Epidermal melanocyte (primary cell): ENCODE results near the gene RUNX1.

Experiments used
- DNase-seq: peaks from one replicate; pipeline ENCODE4 v3.0.0; 2011; ENCODE audit warnings: low spot score; ENCODE audit not compliant: insufficient read length

RUNX1 gene

GRCh38 chr21:34858559-34858958 lies 190.5 kb downstream of the RUNX1 start:
- no peak for DNase-seq

GRCh38 chr21:34857874-34858273 lies 191.2 kb downstream of the RUNX1 start:
- no peak for DNase-seq

- no peak for DNase-seq
Observed at GRCh38 chr21:34857122-34857713, 191.9 kb downstream of the RUNX1 start.

GRCh38 chr21:34852448-34852847 lies 196.7 kb downstream of the RUNX1 start:
- no peak for DNase-seq

GRCh38 chr21:34850166-34850690 lies 198.9 kb downstream of the RUNX1 start:
- no peak for DNase-seq

GRCh38 chr21:34846601-34847112 lies 202.4 kb downstream of the RUNX1 start:
- DNase-seq, result no peak

GRCh38 chr21:34845521-34846451 lies 203.3 kb downstream of the RUNX1 start:
- peak; percentile 40 for DNase-seq

GRCh38 chr21:34844924-34845238 lies 204.2 kb downstream of the RUNX1 start:
- DNase-seq, result no peak

- no peak for DNase-seq
Observed at GRCh38 chr21:34844013-34844923, 204.8 kb downstream of the RUNX1 start.

- no peak for DNase-seq
Observed at GRCh38 chr21:34843562-34843961, 205.5 kb downstream of the RUNX1 start.

GRCh38 chr21:34841154-34841553 lies 207.9 kb downstream of the RUNX1 start:
- DNase-seq, result no peak

GRCh38 chr21:34840693-34841092 lies 208.4 kb downstream of the RUNX1 start:
- DNase-seq, result no peak

- no peak for DNase-seq
Observed at GRCh38 chr21:34838956-34839820, 209.9 kb downstream of the RUNX1 start.

- DNase-seq, result no peak
Observed at GRCh38 chr21:34836933-34837505, 212.1 kb downstream of the RUNX1 start.

- DNase-seq, result peak; percentile 69
Observed at GRCh38 chr21:34836103-34836932, 212.8 kb downstream of the RUNX1 start.

GRCh38 chr21:34835526-34835925 lies 213.6 kb downstream of the RUNX1 start:
- no peak for DNase-seq

GRCh38 chr21:34834852-34835501 lies 214.1 kb downstream of the RUNX1 start:
- no peak for DNase-seq

GRCh38 chr21:34834290-34834689 lies 214.8 kb downstream of the RUNX1 start:
- DNase-seq, result no peak

- DNase-seq, result peak; percentile 40
Observed at GRCh38 chr21:34833465-34833864, 215.6 kb downstream of the RUNX1 start.
